Neuronal stem cell (in vitro differentiated cells): ENCODE results near the gene CRYBA2.

Experiments used
- DNase-seq: peaks from one replicate; pipeline ENCODE4 v3.0.0-alpha.2; 2013; ENCODE audit warnings: low spot score
- H2AFZ ChIP-seq: one replicate; pipeline ENCODE4 v1.6.1; 2013; ENCODE audit warnings: mild to moderate bottlenecking, low read length, inconsistent platforms
- H2AK5ac ChIP-seq: 2 replicates; pipeline ENCODE4 v1.6.1; 2013; ENCODE audit warnings: low read depth, mild to moderate bottlenecking, inconsistent platforms, low read length, moderate library complexity, mixed read lengths
- H2BK120ac ChIP-seq: 2 replicates; pipeline ENCODE4 v1.6.1; 2013; ENCODE audit warnings: low read depth, mild to moderate bottlenecking, inconsistent platforms, low read length, moderate library complexity, mixed read lengths
- H2BK12ac ChIP-seq: one replicate; pipeline ENCODE4 v1.6.1; 2013; ENCODE audit warnings: low read length, inconsistent platforms
- H2BK15ac ChIP-seq: 2 replicates; pipeline ENCODE4 v1.6.1; 2013; ENCODE audit warnings: mild to moderate bottlenecking, low read length, inconsistent platforms, mixed read lengths
- H2BK5ac ChIP-seq: one replicate; pipeline ENCODE4 v1.6.1; 2013; ENCODE audit warnings: inconsistent platforms, mild to moderate bottlenecking, low read length, moderate library complexity
- H3K14ac ChIP-seq: one replicate; pipeline ENCODE4 v1.6.1; 2013; ENCODE audit warnings: low read length, inconsistent platforms
- H3K18ac ChIP-seq: 2 replicates; pipeline ENCODE4 v1.6.1; 2013; ENCODE audit warnings: low read length, inconsistent platforms
- H3K23ac ChIP-seq: 2 replicates; pipeline ENCODE4 v1.6.1; 2013; ENCODE audit warnings: low read depth, mild to moderate bottlenecking, mixed read lengths, low read length, inconsistent platforms; ENCODE audit not compliant: poor library complexity
- H3K27ac ChIP-seq: replicated peaks from 3 replicates; pipeline ENCODE4 v1.5.1; 2013; ENCODE audit warnings: low read length, inconsistent platforms
- H3K27me3 ChIP-seq, 3 experiments: 2 replicates each; pipeline ENCODE4 v1.6.1; 2013; ENCODE audit warnings: low read length in 3 of 3, mild to moderate bottlenecking in 2 of 3, inconsistent platforms in 1 of 3, low read depth in 1 of 3, mixed read lengths in 1 of 3, moderate library complexity in 1 of 3; ENCODE audit not compliant: control insufficient read depth in 3 of 3, insufficient read depth in 3 of 3
- H3K36me3 ChIP-seq, 2 donors: replicated peaks in 1 of 2; 2 replicates each; pipeline ENCODE4 v1.6.1; 2013; ENCODE audit warnings: low read length in 2 of 2; ENCODE audit not compliant: control insufficient read depth in 2 of 2, insufficient read depth in 2 of 2
- H3K4ac ChIP-seq: 2 replicates; pipeline ENCODE4 v1.6.1; 2013; ENCODE audit warnings: inconsistent platforms, mild to moderate bottlenecking, low read length, moderate library complexity
- H3K4me1 ChIP-seq, 2 donors: 1 replicate in 1 of 2; 2 replicates in 1 of 2; pipeline ENCODE4 v1.6.1; 2013; ENCODE audit warnings: low read length in 2 of 2, low read depth in 1 of 2; ENCODE audit not compliant: control insufficient read depth in 2 of 2, insufficient read depth in 1 of 2
- H3K4me2 ChIP-seq: one replicate; pipeline ENCODE4 v1.6.1; 2013; ENCODE audit warnings: mild to moderate bottlenecking, low read length, inconsistent platforms; ENCODE audit not compliant: insufficient read depth, poor library complexity, severe bottlenecking
- H3K4me3 ChIP-seq, 2 donors: 2 replicates each; pipeline ENCODE4 v1.5.1; 2013; ENCODE audit warnings: low read length in 2 of 2, mild to moderate bottlenecking in 2 of 2, inconsistent platforms in 1 of 2, moderate library complexity in 1 of 2
- H3K79me1 ChIP-seq: one replicate; pipeline ENCODE4 v1.6.1; 2013; ENCODE audit warnings: low read depth, mild to moderate bottlenecking, inconsistent platforms, low read length, moderate library complexity
- H3K9ac ChIP-seq: one replicate; pipeline ENCODE4 v1.6.1; 2013; ENCODE audit warnings: mild to moderate bottlenecking, low read depth, low read length, inconsistent platforms; ENCODE audit not compliant: poor library complexity
- H3K9me3 ChIP-seq, 2 donors: replicated peaks in 1 of 2; 2 replicates each; pipeline versions ENCODE3 to v1.6.1; 2013; ENCODE audit warnings: low read length in 2 of 2, mild to moderate bottlenecking in 2 of 2, inconsistent platforms in 1 of 2, low read depth in 1 of 2, mixed read lengths in 1 of 2, moderate library complexity in 1 of 2; ENCODE audit not compliant: control insufficient read depth in 2 of 2, insufficient read depth in 1 of 2
- H4K8ac ChIP-seq: one replicate; pipeline ENCODE4 v1.6.1; 2013; ENCODE audit warnings: low read depth, mild to moderate bottlenecking, inconsistent platforms, low read length, moderate library complexity
- H4K91ac ChIP-seq: one replicate; pipeline ENCODE4 v1.6.1; 2013; ENCODE audit warnings: low read length, low read depth, mild to moderate bottlenecking, inconsistent platforms; ENCODE audit not compliant: poor library complexity
- WGBS, 2 donors: extraction: QIAGEN DNeasy Blood & Tissue Kit; methylation state at CpG; one replicate each; pipeline ENCODE4 v1.1.7; 2013; ENCODE audit warnings: missing lambda C conversion rate in 2 of 2, mixed read lengths in 1 of 2; ENCODE audit not compliant: insufficient read length in 2 of 2, insufficient replicate concordance in 1 of 2; ENCODE audit errors: extremely low coverage in 2 of 2; 5-methylcytosine and 5-hydroxymethylcytosine counted together

The CRYBA2 gene

GRCh38 chr2:218984239-218985020 is 8.8 kb downstream of the CRYBA2 start:
- peak overlapping the region; percentile 36 for H3K23ac ChIP-seq
- H2BK15ac ChIP-seq = peak overlapping the region; percentile 39
- H2BK5ac ChIP-seq = no peak overlapping the region
- no peak overlapping the region for H2AK5ac ChIP-seq
- no peak overlapping the region for H2BK12ac ChIP-seq
- no peak overlapping the region for H3K4me2 ChIP-seq
- no peak overlapping the region for H4K8ac ChIP-seq
- H3K36me3 ChIP-seq = no peaks in the 10 kb centered on the region
- H3K27ac ChIP-seq = no peak overlapping the region
- H3K4me1 ChIP-seq = peaks cover 2 to 9% of the 10 kb centered on the region in 2 donors
- no CpG with 5 or more reads among the region's 50 CpGs for WGBS, 2 donors
- peaks cover 0 to 8% of the 10 kb centered on the region in 2 donors for H3K9me3 ChIP-seq
- no peak overlapping the region for H3K4ac ChIP-seq
- no peak for DNase-seq
- H3K9ac ChIP-seq = no peak overlapping the region
- no peak overlapping the region for H2BK120ac ChIP-seq
- no peak overlapping the region for H3K14ac ChIP-seq
- H2AFZ ChIP-seq = peak overlapping the region; percentile 77
- H3K27me3 ChIP-seq = peaks cover 55 to 98% (median 96%) of the 10 kb centered on the region in 3 experiments
- H4K91ac ChIP-seq = no peak overlapping the region
- peaks cover 2% of the 10 kb centered on the region for H3K79me1 ChIP-seq
- no peak overlapping the region for H3K4me3 ChIP-seq
- peak overlapping the region; percentile 59 for H3K18ac ChIP-seq

GRCh38 chr2:218983934-218984238 is 9.3 kb downstream of the CRYBA2 start:
- Histone ChIP-seq H2AFZ (peak overlapping the region; percentile 77), H3K27me3 (peaks cover 55 to 94% (median 94%) of the 10 kb centered on the region in 3 experiments), H3K9me3 (peaks cover 0 to 8% of the 10 kb centered on the region in 2 donors), H2BK120ac (no peak overlapping the region), H3K14ac (no peak overlapping the region), H2BK12ac (no peak overlapping the region), H4K91ac (no peak overlapping the region), H4K8ac (no peak overlapping the region), H3K4ac (no peak overlapping the region), H2BK15ac (no peak overlapping the region), H3K4me3 (no peak overlapping the region), H3K4me1 (peaks cover 2 to 9% of the 10 kb centered on the region in 2 donors), H3K27ac (no peak overlapping the region), H3K79me1 (peaks cover 2% of the 10 kb centered on the region), H3K23ac (no peak overlapping the region), H3K36me3 (no peaks in the 10 kb centered on the region), H3K18ac (no peak overlapping the region), H3K9ac (no peak overlapping the region), H2AK5ac (no peak overlapping the region), H2BK5ac (no peak overlapping the region), H3K4me2 (no peak overlapping the region)
- WGBS, 2 donors = no CpG with 5 or more reads among the region's 10 CpGs
- DNase-seq = no peak

- no CpG with 5 or more reads among the region's 23 CpGs for WGBS, 2 donors
These were observed 9.8 kb downstream of the CRYBA2 start for GRCh38 chr2:218983263-218983933.

GRCh38 chr2:218982586-218983262 is 10.5 kb downstream of the CRYBA2 start:
- peak overlapping the region; percentile 93 for H3K23ac ChIP-seq
- H3K27me3 ChIP-seq = peaks cover 53 to 91% (median 90%) of the 10 kb centered on the region in 3 experiments
- peaks cover 2 to 9% of the 10 kb centered on the region in 2 donors for H3K4me1 ChIP-seq
- no peak overlapping the region for H3K4me2 ChIP-seq
- no peak overlapping the region for H4K8ac ChIP-seq
- H3K14ac ChIP-seq = no peak overlapping the region
- H3K79me1 ChIP-seq = peaks cover 2% of the 10 kb centered on the region
- peaks cover 0 to 8% of the 10 kb centered on the region in 2 donors for H3K9me3 ChIP-seq
- DNase-seq = no peak
- peak overlapping the region; percentile 85 for H2AFZ ChIP-seq
- H3K18ac ChIP-seq = peak overlapping the region; percentile 60
- H2BK5ac ChIP-seq = no peak overlapping the region
- H4K91ac ChIP-seq = no peak overlapping the region
- H2BK120ac ChIP-seq = no peak overlapping the region
- no peak overlapping the region for H3K27ac ChIP-seq
- H2BK15ac ChIP-seq = no peak overlapping the region
- H3K4ac ChIP-seq = no peak overlapping the region
- no peaks in the 10 kb centered on the region for H3K36me3 ChIP-seq
- H3K9ac ChIP-seq = no peak overlapping the region
- no CpG with 5 or more reads among the region's 28 CpGs for WGBS, 2 donors
- no peak overlapping the region for H2BK12ac ChIP-seq
- peak overlapping the region in 1 of 2 donors; percentile 23 for H3K4me3 ChIP-seq
- H2AK5ac ChIP-seq = peak overlapping the region; percentile 56

More at GRCh38 chr2:218983263-218983933, 9.8 kb downstream of the CRYBA2 start:
- no peak overlapping the region for H2AFZ ChIP-seq
- H3K4me1 ChIP-seq = peaks cover 2 to 9% of the 10 kb centered on the region in 2 donors
- no peak overlapping the region for H3K27ac ChIP-seq
- H3K14ac ChIP-seq = no peak overlapping the region
- no peak overlapping the region for H4K8ac ChIP-seq
- H3K23ac ChIP-seq = no peak overlapping the region
- peaks cover 0 to 8% of the 10 kb centered on the region in 2 donors for H3K9me3 ChIP-seq
- H4K91ac ChIP-seq = no peak overlapping the region
- no peaks in the 10 kb centered on the region for H3K36me3 ChIP-seq
- H3K27me3 ChIP-seq = peaks cover 55 to 94% (median 94%) of the 10 kb centered on the region in 3 experiments
- no peak overlapping the region for H2BK15ac ChIP-seq
- DNase-seq = no peak
- no peak overlapping the region for H2BK12ac ChIP-seq
- no peak overlapping the region for H3K4ac ChIP-seq
- no peak overlapping the region for H2BK120ac ChIP-seq
- no peak overlapping the region for H2AK5ac ChIP-seq
- H3K18ac ChIP-seq = no peak overlapping the region
- no peak overlapping the region for H3K9ac ChIP-seq
- H3K79me1 ChIP-seq = peaks cover 2% of the 10 kb centered on the region
- no peak overlapping the region for H2BK5ac ChIP-seq
- no peak overlapping the region for H3K4me3 ChIP-seq
- H3K4me2 ChIP-seq = no peak overlapping the region
